OCI-M1 (cell line): ENCODE data around the gene CBX1.
"Not testable (repeated sequence)": the region's sequence is repeated elsewhere in the genome, so short reads cannot be mapped to it uniquely, and the experiment has no call there.

Source experiments
- DNase-seq: peaks from one replicate; lab custom pipeline; 2025; lab: John Stamatoyannopoulos, UW

Gene CBX1

GRCh38 chr17:48072811-48073210 lies 28.5 kb downstream of the CBX1 start:
- DNase-seq = not testable (repeated sequence)

GRCh38 chr17:48071654-48072053 lies 29.6 kb downstream of the CBX1 start:
- DNase-seq = no peak

GRCh38 chr17:48070195-48070594 lies 31.1 kb downstream of the CBX1 start:
- DNase-seq = no peak

- peak; percentile 16 for DNase-seq
Measured at GRCh38 chr17:48068491-48068961, 32.8 kb downstream of the CBX1 start.

- DNase-seq = not testable (repeated sequence)
Measured at GRCh38 chr17:48067808-48068207, 33.5 kb downstream of the CBX1 start.

GRCh38 chr17:48067245-48067644 lies 34.0 kb downstream of the CBX1 start:
- DNase-seq = no peak

- DNase-seq = no peak
Measured at GRCh38 chr17:48066656-48067055, 34.6 kb downstream of the CBX1 start.

GRCh38 chr17:48066192-48066591 lies 35.1 kb downstream of the CBX1 start:
- DNase-seq = no peak

- no peak for DNase-seq
Measured at GRCh38 chr17:48064638-48065037, 36.6 kb downstream of the CBX1 start.

DNA sequence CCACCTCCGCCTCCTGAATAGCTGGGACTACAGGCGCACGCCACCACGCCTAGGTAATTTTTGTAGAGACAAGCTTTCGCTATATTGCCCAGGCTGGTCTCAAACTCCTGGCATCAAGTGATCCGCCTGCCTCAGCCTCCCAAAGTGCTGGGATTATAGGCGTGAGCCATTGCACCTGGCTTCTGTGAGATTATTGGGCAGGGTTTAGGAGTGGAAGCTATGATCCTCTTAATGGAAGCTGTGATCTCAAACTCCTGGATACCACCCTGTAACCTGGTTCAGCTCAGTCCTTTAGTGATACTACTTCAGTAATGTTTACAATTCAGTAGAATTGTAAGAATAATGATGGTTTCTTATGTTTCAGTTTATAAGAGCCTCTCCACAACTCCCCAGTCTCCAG lies 39.0 kb downstream of the CBX1 start:
- DNase-seq = no peak

DNA sequence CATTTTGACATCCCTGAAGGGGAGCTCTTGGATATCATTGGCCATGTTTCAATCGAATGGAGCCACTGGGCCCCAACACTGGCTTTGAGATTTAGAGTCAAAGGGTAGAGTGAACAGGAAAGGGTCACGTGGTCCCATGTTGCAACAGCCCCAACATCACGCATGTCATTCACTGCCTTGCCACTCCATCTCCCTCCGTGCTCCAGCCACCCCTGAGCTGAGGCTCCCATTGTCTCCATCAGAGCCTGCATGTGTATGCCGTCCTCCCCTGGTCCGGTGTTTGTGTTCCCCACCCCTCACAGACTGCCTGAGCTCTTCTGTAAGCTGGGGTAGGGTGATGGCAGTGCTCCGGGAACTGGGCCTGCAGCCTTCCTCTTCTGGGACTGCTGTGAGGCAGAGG lies 41.0 kb downstream of the CBX1 start:
- no peak for DNase-seq

DNA sequence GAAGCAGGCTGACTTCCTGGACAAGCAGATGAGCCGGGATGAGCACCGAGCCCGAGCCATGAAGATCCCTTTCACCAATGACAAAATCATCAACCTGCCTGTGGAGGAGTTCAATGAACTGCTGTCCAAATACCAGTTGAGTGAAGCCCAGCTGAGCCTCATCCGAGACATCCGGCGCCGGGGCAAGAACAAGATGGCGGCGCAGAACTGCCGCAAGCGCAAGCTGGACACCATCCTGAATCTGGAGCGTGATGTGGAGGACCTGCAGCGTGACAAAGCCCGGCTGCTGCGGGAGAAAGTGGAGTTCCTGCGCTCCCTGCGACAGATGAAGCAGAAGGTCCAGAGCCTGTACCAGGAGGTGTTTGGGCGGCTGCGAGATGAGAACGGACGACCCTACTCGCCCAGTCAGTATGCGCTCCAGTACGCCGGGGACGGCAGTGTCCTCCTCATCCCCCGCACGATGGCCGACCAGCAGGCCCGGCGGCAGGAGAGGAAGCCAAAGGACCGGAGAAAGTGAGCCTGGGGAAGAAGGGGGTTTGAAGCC lies 42.1 kb downstream of the CBX1 start:
- DNase-seq = no peak

DNA sequence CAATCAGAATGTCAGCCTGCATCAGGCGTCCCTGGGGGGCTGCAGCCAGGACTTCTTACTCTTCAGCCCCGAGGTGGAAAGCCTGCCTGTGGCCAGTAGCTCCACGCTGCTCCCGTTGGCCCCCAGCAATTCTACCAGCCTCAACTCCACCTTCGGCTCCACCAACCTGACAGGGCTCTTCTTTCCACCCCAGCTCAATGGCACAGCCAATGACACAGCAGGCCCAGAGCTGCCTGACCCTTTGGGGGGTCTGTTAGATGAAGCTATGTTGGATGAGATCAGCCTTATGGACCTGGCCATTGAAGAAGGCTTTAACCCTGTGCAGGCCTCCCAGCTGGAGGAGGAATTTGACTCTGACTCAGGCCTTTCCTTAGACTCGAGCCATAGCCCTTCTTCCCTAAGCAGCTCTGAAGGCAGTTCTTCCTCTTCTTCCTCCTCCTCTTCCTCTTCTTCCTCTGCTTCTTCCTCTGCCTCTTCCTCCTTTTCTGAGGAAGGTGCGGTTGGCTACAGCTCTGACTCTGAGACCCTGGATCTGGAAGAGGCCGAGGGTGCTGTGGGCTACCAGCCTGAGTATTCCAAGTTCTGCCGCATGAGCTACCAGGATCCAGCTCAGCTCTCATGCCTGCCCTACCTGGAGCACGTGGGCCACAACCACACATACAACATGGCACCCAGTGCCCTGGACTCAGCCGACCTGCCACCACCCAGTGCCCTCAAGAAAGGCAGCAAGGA lies 42.7 kb downstream of the CBX1 start:
- DNase-seq = no peak

DNA sequence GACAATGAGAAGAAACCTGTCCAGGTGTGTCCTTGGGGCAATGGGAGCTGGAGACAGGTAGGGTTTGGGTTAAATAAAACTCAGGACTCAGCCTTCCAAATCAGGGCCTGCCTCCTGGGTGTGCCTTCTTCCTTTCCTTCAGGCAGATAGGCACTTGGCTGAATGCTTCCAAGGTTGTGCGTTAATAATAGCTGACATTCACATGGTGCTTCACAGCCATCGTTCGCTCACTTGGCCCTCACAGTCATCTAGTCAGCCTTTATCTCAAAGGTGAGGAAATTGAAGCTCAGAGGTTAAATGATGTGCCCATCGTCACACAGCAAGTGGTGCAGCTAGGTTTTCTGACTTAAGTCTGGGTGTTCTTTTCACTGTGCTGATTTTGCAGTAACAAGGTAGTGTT lies 43.7 kb downstream of the CBX1 start:
- DNase-seq = no peak

GRCh38 chr17:48056879-48057278 lies 44.4 kb downstream of the CBX1 start:
- no peak for DNase-seq

GRCh38 chr17:48056246-48056745 lies 45.0 kb downstream of the CBX1 start:
- DNase-seq = no peak

- DNase-seq = peak; percentile 93
Measured at GRCh38 chr17:48055531-48056245, 45.6 kb downstream of the CBX1 start.

DNA sequence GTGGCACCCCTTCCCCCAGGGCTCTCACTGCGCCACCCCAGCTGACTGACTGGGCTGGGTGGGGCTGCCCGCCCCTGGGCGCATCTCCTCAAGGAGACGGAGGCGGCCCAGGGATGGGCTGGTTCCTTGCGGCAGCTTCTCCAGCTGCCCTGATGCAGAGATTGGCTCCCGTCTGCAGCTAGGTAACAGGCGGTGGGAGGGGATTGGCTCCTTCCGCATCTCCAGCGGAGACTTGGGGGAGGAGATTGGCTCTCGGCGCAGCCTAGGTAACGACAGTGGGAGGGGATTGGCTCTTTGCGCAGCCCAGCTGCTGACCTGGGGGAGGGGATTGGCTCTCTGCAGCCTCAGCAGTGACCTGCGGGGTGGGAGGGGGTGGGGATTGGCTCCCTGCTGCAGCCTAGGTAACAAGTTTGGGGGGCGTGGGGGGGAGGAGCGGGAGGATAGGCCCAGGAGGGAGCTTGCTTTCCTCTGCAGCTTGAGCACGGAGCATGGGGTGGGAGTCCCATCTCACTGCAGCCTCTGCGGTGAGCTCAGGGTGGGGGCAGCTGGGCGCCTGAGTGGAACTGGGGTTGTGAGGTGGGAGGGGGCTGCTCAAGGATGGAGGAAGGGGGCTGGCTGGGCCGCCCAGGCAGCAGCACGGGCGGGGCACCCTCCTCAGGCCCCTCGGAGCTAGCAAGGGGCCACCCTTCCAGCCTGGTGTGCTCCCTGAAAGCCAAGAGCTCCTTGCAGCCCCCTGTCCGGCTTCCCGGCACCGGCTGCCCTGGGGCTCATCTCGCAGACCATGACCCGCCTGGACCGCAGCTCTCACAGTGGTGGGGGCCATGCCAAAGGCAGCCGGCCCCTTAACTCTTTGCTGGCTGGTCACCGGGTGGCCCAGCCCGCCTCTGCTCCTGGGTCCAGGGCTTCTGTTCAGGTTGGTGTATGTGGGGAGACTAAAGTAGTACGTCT lies 46.8 kb downstream of the CBX1 start:
- DNase-seq = no peak

GRCh38 chr17:48053758-48054237 lies 47.5 kb downstream of the CBX1 start:
- DNase-seq = no peak

- DNase-seq = peak; percentile 70
Measured at GRCh38 chr17:48052956-48053757, 48.1 kb downstream of the CBX1 start.
